HG03095 (cell line): ENCODE data around the gene TEDDM1.
A peak's percentile ranks its signal among the peaks of the same experiment; 100 is the strongest.
"Not testable (repeated sequence)": the region's sequence is repeated elsewhere in the genome, so short reads cannot be mapped to it uniquely, and the experiment has no call there.

ENCODE experiments used
- ATAC-seq: cut with Tn5 transposase; IDR thresholded peaks from one replicate; pipeline ENCODE4 v1.9.1; 2021; ENCODE audit warnings: moderate library complexity; ENCODE audit not compliant: unreplicated experiment

The TEDDM1 gene

DNA sequence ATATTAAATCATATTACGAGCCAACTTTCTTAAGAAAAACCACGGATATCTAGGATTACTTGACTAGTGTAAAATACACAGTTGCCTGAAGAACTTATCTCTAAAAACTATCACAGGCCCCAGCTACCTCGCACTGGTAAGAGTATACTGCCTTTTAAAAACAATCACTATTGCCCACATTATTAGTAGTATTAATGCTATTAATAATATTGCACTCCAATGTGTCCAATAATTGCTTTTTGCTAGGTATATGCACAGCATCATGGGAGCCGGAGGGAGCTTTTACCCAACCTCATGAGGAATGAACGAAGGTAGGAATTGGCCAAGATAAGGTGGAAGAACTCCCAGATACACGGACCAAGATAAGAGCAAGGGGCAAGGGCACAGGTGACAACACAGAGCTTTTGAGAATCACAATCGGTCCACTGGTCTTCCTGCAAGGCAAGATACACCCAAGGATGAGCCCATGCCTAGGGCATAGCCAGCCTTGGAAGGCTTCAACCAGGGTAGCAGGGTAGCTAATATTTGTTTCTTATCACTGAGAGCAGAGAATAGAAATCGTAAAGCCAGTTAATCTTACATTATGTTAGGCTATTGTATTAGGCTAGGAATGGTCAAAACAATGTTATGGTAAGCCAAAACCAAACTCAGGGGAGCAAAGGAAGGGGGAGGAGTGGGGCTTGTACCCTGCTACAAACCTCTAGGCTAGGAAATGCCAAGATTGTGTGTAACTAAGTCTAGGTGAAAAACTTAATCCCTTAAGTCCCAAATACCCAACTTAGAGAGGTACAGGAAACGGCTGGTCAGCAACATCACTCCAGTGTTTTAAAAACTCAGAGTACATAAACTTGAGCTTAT, 18.3 kb downstream of the TEDDM1 start:
- no peak for ATAC-seq

DNA sequence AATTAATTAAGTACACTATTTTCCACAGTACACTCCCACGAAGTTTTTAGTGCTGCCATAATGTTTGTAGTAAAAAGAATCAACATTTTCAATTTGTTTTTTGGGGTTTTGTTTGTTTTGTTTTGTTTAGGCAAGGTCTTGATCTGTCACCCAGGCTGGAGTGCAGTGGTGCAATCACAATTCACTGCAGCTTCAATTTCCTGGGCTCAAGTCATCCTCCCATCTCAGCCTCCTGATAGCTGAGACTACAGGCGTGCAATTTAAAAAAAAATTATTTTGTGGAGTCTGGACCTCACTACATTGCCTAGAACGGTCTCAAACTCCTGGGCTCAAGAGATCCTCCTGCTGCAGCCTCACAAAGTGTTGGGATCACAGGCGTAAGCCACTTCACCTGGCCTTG, 20.3 kb downstream of the TEDDM1 start:
- ATAC-seq: no peak

DNA sequence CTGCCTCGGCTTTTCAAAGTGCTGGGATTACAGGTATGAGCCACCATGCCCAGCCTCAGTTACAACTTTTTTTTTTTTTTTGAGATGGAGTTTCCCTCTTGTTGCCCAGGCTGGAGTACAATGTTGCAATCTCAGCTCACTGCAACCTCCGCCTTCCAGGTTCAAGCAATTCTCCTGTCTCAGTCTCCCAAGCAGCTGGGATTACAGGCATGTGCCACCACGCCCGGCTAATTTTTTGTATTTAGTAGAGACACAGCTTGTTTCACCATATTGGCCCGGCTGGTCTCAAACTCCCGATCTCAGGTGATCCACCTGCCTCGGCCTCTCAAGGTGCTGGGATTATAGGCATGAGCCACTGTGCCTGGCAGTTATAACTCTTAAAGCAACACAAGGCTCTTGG, 20.7 kb downstream of the TEDDM1 start:
- not testable (repeated sequence) for ATAC-seq

DNA sequence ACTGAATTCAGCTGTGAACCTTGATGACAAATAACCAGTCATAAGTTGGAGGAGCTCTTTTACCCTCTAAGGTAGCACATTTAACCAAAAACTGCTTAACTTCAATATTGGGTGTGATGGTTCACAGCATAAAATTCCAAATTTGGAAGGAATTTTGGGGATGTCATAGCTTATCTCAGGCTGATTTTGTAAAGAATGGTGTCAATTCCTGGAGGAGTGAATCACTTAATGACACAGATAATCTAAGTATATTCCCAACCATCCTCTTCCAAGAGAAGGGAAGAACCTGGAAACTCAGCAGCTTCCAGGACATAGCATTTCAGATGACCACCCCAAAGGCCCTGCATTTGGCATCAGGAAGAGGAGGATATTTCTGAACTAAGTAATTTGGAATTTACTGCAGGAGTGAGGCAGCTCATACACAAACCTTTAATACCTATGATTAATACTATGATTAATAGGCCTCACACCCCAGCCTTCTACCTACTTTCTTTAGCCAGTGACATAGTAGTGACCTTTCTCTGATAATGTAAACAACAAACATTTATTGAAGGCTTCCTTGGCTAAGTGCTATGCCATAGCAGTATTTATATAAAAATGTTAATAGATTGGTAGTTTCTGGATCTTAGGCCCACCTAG, 23.4 kb downstream of the TEDDM1 start:
- ATAC-seq: no peak

DNA sequence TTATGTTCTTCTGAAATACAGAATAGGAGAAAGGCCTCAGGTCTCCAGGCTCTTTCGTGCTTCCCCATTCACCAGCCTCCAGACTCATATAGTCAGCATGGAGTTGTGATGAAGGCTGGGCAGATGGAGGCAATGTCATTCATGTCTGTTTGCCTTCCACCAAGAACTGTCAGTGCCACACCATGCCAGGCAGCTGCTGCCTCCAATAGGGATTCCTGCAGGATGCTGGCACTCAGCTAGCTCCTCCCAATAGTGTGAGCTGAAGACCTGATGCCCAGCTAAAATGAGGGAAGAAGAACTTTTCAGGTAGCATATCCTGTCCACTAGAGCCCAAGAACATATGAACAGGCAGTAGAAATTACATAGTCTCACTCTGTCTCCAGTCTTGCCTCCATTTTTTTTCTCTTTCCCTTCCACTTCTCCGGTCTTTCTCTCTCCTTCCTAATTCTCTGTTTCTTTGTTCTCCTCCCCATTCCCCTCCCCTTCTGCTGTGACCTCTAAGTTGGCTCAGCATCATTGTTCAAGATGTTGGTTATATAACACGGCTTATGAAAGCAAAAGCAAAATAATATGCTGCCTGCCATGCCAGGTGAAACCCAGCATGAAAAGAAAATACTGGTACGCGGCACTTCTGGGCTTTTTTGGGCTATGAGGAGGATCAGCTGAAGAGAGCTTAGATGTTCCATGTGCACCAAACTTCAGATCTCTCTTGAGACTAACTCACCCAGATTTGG, 26.2 kb downstream of the TEDDM1 start:
- no peak for ATAC-seq

DNA sequence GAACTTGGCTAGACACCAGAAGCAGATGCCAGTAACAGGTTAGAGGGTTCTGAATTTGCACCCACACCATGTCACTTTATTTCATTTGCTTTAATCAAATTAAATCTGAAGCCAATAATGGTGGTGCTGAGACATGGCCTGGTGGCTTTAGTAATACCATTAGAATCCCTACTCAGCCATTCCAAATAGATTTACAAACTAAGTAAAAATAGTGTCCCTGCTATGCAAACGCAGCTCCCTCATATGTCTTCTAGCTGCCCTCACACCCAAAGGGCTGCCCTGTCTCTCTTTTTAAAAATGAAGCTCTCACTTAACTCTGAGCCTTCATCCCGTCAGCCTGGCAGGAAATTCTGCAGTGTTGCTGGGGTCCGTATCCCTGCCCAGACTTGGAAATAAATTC, 29.9 kb downstream of the TEDDM1 start:
- no peak for ATAC-seq

DNA sequence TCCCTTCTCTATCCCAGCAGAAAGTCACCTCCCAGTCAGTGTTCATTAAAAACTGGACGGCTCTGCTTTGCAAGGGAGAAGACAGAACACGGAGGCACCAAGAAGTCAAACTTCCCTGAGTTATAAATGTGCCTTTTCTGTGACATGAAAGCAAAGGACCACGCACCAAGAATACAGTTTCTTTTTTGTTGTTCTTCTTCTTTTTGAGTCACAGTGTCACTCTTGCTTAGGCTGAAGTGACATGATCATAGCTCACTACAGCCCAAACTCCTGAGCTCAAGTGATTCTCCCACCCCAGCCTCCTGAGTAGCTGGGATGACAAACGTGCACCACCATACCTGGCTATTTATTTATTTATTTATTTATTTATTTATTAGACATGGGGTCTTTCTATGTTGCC, 31.6 kb downstream of the TEDDM1 start:
- peak; percentile 49 for ATAC-seq

DNA sequence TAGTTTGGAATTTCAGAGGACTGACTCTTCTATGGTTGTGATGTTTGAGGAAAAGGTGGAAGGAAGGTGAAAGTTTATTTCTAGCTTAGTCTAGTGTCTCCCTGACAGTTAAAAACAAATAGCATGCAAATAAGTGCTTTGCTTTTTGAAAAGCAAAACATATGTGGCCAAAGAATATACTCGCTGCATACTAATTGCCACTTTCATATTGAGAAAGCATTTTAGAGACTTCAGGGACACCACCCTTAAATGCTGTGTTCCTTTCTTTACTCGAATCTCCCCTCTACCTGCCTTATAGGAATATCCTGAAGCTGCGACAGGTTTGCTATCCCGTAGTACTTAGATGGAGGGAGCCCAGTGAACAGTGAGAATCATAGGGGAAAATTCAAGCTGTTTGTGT, 32.1 kb downstream of the TEDDM1 start:
- peak; percentile 33 for ATAC-seq

DNA sequence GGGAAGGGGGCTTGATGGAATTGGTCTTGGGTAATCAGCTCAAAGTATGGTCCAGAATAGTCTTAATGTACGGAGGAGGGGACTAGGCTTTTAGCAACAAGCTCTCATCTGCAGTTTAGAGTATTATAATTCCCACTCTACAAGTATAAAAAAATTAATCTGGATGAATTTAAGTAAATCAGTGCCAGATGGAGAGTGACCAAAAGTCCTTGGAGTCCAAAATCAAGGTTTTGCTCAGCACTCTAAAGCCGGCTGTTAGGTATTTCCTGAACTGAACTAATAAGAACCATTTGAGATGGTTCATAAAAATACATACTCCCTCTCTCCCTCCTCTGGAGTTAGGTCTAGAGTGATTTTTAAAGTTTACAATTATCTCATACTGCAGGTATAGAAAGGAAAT, 32.5 kb downstream of the TEDDM1 start:
- no peak for ATAC-seq

DNA sequence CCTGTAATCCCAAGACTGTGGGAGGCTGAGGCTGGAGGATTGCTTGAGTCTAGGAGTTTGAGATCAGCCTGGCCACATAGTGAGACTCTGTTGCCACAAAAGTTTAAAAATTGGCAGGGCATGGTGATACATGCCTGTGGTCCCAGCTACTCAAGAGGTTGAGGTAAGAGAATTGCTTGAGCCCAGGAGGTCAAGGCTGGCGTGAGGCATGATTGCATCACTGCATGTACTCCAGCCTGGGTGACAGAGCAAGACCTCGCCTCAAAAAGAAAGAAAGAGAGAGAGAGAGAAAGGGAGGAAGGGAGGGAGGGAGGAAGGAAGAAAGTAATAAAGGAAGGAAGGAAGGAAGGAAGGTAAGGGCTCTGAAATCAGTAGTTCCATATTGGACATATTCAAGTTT, 33.9 kb downstream of the TEDDM1 start:
- no peak for ATAC-seq

DNA sequence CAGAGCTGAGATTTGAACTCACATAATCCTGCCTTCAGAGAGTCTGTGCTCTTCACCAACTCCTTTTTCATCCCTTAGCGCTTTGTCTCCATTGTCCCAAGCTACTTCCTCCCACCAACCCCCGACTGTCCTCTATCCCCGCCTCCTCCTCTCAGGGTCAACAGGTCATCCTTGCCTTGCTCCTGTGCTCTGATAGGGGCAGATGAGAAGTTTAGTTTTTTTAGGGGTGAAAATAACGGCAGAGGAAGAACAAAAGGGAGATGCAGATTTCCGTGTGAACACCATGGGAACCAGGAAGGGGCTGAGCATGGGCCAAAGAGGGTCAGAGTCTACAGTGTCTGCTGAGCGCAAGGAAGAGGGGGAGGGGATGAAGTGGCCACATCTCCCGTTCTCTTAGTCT, 40.8 kb downstream of the TEDDM1 start:
- no peak for ATAC-seq

DNA sequence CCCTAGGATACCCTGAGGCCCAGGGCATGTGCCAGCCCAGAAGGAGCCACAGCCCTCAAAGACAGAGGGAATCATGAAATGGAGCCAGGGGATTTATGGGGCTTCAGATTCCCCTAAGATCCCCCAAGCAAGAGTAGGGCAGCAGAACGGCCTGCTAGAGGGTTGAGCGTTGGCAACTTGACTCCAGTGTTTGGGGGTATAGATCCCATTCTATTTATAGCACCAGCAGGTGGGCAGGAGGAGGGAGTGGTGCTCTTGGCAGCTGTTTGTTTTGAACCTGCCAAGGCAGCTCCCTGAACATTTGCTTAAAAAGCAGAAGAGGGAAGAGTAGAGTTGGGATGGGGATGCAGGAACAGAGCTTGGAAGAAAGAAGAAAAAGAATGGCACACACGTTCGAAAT, 42.6 kb downstream of the TEDDM1 start:
- ATAC-seq: no peak

DNA sequence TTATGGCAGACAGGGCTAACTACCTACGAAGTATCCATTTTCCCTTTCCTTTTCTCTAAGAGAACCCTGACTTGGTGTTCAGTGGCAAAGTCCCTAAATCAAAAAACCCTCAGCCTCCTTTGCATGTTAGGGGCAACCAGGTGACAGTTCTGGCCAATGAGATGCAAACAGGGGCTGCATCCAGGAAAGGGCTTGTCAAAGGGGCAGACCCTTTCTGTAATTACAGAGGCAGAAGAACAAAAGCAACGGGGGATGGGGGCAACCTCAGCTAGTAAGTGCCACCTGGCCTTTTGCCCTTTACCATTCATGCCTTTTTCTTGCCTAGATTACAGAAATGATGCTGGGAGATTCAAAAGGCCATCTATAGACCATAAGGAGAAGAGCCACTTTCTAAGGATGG, 43.3 kb downstream of the TEDDM1 start:
- no peak for ATAC-seq

DNA sequence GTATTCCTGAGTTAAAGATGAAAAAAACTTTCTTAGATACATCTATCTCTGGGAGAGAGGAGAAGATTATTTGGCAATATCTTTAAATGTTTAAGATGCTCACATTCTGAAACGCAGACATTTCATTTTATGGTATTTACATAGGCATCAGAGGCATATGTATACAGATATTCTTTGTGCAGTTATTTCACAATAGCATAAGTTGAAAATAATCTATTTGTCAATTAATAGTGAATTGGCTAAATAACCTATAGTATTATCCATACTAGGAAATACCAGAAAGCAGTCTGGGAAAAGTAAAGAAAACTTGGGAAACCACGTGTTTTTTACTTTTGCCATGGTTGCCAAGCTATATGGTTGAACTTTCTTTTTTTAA, 44.8 kb downstream of the TEDDM1 start:
- no peak for ATAC-seq

DNA sequence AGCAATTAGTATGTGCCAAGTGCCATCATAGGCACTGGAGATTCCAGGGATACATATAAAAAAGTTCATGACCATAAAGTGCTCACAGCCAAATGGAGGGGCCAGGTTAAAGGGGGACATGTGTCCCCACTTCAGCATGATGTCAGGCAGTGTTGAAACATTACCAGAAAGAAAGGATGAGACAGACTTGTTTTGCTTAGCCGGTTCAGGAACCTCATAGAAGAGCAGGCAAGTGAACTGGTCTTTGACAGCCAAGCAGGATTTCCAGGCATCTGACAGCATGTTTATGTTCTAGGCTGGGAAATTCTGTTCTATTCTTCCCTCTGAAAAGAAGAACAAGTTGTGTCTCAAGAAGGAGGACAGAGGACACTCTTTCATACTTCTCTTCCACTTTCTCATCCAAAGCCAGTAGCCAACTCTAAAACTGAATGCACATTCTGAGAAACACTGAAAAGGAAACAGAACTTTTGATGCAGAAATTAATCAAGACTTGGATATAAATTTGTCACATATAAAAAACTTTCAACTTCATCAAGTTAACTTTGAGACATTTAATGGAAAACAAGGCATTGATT, 48.6 kb downstream of the TEDDM1 start:
- no peak for ATAC-seq

DNA sequence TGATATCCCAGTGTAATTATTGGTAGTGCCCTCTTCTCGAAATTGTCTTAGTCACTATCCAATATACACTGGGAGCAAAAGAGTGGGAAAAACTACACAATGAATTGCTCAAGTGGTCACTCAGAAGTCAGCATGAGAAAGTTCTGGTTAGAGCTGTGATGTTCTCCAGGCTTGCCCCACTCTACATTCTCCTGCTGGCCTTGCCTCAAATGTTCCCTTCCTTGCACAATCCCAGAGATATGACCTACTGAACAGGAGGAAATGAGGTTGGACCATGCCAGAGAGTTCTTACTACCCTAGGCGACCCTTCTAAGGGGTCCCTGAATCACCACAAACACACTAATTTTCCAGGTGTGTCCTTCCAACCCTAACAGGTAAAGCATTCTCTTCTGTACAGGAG, 49.6 kb downstream of the TEDDM1 start:
- no peak for ATAC-seq

DNA sequence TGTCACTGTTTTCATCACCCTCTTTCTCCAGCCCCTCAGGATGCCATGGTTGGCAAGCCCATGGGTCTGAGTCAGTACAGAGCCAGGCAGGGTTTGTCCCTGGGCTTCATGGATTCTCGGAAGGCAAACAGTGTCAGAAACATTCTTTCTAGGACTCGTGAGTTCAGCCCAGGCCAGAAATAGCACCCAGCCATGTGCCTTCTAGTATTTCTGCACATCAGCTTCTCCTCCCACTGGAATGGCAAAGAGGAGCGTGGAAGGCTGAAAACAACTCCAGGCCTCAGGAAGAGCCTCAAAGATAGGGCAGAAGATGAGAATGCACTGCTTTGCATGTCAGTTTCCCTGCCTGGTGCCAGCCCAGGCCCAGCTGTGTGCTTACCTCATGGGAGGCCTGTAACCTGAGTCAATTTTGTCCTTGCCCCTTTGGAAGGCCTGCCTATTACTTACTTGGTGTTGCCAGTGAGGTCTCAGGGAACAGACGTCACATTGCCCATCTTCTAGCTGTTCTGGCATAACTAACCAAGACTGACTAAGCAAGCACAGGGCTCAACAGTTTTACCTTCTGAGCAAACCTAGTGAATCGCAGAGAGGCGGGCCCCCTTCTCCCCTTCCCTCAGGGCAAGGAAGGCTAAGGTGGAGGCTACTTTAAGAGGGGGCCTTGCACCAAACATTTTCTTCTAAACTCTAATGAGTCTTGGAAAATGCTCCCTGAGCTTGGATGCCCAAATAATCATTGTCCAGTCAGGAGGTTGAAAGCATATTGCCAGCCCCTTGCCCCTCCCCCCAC, 51.3 kb downstream of the TEDDM1 start:
- ATAC-seq: no peak
